ENCODE measurements around the gene LRRN4CL.
"Not testable (repeated sequence)": the region's sequence is repeated elsewhere in the genome, so short reads cannot be mapped to it uniquely, and the experiment has no call there.

Gene LRRN4CL

DNA sequence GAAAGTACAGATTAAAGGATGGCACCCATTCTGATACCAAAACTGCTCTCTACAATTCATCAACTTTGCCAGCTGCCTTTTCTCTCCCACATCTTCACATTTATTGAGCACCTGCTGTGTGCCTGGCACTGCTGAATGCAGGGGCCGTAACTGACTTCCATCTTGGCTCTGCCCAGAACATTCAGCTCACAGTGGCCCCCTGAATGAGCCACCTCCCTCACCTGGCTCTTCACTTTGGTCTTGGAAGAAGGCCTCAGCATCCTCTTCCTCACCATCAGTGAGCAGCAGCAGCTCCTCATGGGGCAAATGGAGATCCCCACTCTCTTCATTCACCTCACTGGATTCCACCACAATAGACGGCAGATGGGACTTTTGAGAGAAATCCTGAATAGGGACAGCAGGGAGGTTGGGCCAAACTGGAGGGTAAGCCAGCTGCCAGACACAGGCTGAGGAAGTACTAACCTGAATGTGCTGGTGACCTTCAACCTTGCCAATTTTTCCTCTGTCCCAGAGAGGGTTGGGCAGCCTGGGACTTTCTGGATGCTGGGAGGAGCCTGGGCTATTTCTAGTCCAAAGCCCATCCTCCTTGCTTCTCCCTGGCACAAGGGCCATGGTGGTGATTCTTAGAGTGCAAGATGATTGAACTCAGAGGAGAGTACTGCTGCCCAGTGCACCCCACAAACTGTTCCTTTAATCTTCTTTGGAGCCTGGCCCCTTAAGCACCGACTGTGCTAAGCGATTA is 19.7 kb downstream of the LRRN4CL start:
- FAIRE-seq (no peak), DNase-seq (ENCODE audit: insufficient read length) (no peak)
- TF ChIP-seq POLR2AphosphoS5 (IDR thresholded peaks at IDR 0.05; ENCODE audit: low read depth, low read length) (no peak), POLR2A (IDR thresholded peaks at IDR 0.05; ENCODE audit: low read depth, low read length) (no peak; the same call in 1 of the 2 replicates), TAF1 (IDR thresholded peaks at IDR 0.05; ENCODE audit: borderline replicate concordance, low read depth, low read length) (no peak)

DNA sequence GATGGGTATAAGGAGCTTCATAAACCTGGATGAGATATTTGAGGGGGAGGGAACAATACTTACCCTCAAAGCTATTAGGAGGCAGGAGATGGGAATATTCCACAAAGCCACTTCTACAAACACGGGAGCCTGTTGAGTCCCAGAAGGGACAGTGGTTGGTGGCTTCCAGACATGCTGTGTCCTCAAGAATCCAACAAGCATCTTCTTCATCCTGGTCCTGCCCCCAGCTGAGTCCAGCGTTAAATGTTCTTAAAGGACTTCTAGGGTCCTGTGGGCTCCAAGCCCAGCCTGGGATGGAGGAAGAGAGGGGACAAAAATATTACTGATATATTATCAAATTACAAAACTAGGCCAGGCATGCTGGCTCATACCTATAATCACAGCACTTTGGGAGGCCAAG is 21.9 kb downstream of the LRRN4CL start:
- DNase-seq (ENCODE audit: insufficient read length) (no peak), FAIRE-seq (no peak)
- TF ChIP-seq TAF1 (IDR thresholded peaks at IDR 0.05; ENCODE audit: borderline replicate concordance, low read depth, low read length) (no peak), POLR2A (IDR thresholded peaks at IDR 0.05; ENCODE audit: low read depth, low read length) (no peak), POLR2AphosphoS5 (IDR thresholded peaks at IDR 0.05; ENCODE audit: low read depth, low read length) (no peak)

DNA sequence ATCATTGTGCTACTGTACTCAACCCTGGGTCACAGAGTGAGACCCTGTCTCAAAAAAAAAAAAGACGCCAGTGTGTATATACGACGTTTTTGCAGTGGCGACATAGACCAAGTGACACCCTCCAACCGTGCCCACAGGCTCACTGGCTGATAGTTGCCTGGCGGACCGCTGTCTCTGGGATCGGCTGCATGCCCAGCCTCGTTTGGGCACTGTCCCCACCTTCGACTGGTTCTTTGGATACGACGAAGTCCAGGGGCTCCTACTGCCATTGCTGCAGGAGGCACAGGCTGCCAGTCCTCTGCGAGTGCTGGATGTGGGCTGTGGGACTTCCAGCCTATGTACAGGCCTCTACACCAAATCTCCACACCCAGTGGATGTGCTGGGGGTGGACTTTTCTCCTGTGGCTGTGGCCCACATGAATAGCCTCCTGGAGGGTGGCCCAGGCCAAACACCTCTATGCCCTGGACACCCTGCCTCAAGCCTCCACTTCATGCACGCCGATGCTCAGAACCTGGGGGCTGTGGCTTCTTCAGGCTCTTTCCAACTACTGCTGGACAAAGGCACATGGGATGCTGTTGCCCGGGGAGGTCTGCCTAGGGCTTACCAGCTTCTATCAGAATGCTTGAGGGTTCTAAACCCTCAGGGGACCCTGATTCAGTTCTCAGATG is 22.9 kb downstream of the LRRN4CL start:
- TF ChIP-seq POLR2A (IDR thresholded peaks at IDR 0.05; ENCODE audit: low read depth, low read length) (peak; percentile 37), POLR2AphosphoS5 (IDR thresholded peaks at IDR 0.05; ENCODE audit: low read depth, low read length) (peak; percentile 69), TAF1 (IDR thresholded peaks at IDR 0.05; ENCODE audit: borderline replicate concordance, low read depth, low read length) (no peak)
- DNase-seq (ENCODE audit: insufficient read length) (no peak), FAIRE-seq (no peak)

DNA sequence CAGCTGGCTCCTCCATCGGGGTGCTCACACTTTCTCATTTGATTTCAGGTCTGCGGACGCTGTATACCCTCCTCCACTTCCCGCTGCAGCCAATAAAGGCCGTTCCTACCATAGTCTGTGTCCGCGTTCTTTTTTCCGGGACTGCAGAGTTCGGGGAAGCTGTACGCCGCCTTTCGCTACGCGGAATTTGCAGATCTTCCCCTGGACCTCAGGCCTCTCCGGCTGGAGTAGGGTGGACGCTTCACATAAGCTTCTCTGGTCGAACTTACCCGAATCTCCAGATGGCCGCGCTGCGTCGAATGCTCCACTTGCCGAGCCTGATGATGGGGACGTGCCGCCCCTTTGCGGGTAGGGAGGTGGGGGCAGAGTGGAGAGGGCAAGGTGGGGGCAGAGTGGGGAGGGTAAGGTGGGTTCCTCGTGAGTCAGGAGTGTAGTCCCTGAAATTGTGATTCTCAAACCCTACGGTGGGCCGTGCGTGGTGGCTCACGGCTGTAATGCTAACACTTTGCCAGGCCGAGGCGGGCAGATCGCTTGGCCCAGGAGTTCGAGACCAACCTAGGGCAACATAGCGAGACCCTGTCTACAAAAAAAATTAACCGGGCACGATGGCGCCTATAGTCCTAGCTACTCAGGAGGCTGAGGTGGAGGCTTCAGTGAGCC is 23.6 kb downstream of the LRRN4CL start:
- TF ChIP-seq POLR2AphosphoS5 (IDR thresholded peaks at IDR 0.05; ENCODE audit: low read depth, low read length): no peak; the same call in 1 of the 2 replicates
- TF ChIP-seq TAF1 (IDR thresholded peaks at IDR 0.05; ENCODE audit: borderline replicate concordance, low read depth, low read length): peak; percentile 53; the same call in 1 of the 2 replicates
- FAIRE-seq: peak; percentile 21
- no peak for DNase-seq (ENCODE audit: insufficient read length)

DNA sequence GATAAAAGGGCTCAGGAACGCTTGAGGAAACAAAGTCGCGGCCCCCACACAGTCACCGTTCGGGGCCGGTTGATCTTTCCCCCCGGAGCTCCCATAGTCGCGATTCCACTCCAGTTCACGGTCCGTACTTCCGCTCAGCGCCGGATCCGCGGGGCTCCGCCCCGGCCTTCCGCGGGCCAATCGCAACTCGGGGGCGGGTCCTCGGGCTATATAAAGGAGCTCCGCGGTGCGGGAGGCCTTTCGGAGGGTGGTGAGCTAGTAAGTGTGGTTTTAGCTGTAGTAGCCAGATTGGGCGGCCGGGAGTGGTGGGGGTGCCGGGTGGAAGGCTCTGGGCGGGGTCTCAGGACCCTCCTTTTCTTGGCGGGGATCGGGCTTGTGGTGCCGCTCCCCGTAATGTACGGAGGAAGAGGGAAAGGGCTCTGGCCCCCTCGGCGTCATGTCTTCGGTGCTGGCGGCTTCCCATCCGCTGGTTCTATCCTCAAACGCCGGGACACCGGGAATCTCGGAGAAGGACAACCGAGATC is 24.2 kb downstream of the LRRN4CL start, which contains the start of the genes C11orf98 and CSKMT:
Gene C11orf98 (minus strand): TSS at position 136 of the 524 bp plus-strand sequence. CDS start 41 bp downstream, at position 95.
Gene CSKMT (plus strand): TSS at position 238 of the 524 bp plus-strand sequence. CDS start 568 bp downstream, outside the sequence.
- peak; percentile 85 for FAIRE-seq
- peak; percentile 93 for DNase-seq (ENCODE audit: insufficient read length)
- TF ChIP-seq POLR2A (IDR thresholded peaks at IDR 0.05; ENCODE audit: low read depth, low read length): peak; percentile 99
- TF ChIP-seq POLR2AphosphoS5 (IDR thresholded peaks at IDR 0.05; ENCODE audit: low read depth, low read length): peak; percentile 99
- TF ChIP-seq TAF1 (IDR thresholded peaks at IDR 0.05; ENCODE audit: borderline replicate concordance, low read depth, low read length): peak; percentile 98

DNA sequence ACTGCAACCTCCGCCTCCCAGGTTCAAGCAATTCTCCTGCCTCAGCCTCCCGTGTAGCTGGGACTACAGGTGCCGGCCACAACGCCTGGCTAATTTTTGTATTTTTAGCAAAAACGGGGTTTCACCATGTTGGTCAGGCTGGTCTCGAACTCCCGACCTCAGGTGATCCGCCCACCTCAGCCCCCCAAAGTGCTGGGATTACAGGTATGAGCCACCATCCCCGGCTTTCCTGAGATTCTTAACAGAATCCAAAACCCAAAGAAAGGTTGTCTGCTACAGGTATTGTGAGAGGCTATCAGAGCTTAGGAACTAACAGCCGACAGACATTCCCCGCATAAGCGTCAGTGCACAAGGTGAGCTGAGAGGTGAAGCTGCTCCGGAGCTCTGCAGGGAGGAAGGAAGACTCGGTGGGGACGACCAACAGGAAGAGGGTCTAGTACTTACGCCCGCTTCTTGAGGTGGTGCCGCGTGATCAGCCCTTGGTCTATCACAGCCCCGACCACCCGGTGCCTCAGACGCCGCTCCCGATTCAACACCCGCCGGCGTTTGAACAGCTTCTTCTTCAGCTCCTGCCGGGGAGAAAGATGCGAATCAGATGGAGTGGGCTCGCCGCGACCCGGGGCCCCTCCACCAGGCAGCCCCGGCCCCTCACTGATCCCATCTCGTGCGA is 24.8 kb downstream of the LRRN4CL start:
- FAIRE-seq: peak; percentile 38
- DNase-seq (ENCODE audit: insufficient read length): peak; percentile 53

DNA sequence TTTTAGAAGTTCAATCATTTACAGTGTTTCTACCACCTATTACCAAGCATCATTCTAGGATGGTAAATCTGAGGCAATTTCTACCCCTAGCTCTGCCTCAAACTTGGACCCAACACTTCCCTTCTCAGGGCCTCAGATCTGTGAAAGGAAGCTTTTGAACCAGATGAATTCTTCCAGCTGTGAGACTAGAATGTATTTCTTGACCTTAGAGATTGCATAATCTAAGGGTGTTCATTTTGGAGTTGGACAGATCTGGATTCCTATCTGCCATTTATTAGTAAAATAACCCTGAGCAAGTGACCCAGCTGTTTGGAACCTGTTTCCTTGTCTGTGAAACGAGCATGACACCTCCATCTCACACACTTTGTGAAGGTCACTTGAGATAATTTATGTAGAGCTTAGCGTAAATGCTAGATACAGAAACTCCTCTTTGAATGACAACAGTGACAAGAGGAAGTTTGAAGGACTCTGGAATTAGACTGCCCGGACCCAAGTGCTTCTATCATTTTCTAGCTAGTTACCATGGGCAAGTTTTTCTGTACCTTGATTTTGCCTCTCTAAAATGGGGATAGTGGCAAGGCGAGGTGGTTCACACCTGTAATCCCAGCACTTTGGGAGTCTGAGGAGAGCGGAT is 32.4 kb downstream of the LRRN4CL start:
- no peak for TF ChIP-seq POLR2A (IDR thresholded peaks at IDR 0.05; ENCODE audit: low read depth, low read length)
- no peak for TF ChIP-seq POLR2AphosphoS5 (IDR thresholded peaks at IDR 0.05; ENCODE audit: low read depth, low read length)
- no peak for TF ChIP-seq TAF1 (IDR thresholded peaks at IDR 0.05; ENCODE audit: borderline replicate concordance, low read depth, low read length)
- no peak for DNase-seq (ENCODE audit: insufficient read length)
- no peak for FAIRE-seq

More for the DNA sequence above, 24.8 kb downstream of the LRRN4CL start:
- TF ChIP-seq POLR2A (IDR thresholded peaks at IDR 0.05; ENCODE audit: low read depth, low read length) (no peak), TAF1 (IDR thresholded peaks at IDR 0.05; ENCODE audit: borderline replicate concordance, low read depth, low read length) (peak; percentile 50; the same call in 1 of the 2 replicates)

DNA sequence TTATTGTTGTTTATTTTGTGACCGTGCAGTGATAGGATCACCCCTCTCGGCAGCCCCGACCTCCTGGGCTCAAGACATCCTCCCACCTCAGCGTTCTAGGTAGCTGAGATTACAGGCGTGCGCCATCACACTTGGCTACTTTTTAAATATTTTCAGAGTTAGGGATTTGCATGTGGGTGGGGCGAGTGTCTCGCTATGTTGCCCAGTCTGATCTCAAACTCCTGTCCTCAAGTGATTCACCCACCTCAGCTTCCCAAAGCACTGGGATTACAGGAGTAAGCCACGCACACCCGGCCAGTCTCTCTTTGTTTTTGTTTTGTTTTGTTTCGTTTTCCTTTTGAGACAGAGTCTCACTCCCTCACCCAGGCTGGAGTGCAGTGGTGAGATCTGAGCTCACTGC is 35.0 kb downstream of the LRRN4CL start:
- FAIRE-seq (peak; percentile 50), DNase-seq (ENCODE audit: insufficient read length) (no peak)
- TF ChIP-seq TAF1 (IDR thresholded peaks at IDR 0.05; ENCODE audit: borderline replicate concordance, low read depth, low read length): no peak

DNA sequence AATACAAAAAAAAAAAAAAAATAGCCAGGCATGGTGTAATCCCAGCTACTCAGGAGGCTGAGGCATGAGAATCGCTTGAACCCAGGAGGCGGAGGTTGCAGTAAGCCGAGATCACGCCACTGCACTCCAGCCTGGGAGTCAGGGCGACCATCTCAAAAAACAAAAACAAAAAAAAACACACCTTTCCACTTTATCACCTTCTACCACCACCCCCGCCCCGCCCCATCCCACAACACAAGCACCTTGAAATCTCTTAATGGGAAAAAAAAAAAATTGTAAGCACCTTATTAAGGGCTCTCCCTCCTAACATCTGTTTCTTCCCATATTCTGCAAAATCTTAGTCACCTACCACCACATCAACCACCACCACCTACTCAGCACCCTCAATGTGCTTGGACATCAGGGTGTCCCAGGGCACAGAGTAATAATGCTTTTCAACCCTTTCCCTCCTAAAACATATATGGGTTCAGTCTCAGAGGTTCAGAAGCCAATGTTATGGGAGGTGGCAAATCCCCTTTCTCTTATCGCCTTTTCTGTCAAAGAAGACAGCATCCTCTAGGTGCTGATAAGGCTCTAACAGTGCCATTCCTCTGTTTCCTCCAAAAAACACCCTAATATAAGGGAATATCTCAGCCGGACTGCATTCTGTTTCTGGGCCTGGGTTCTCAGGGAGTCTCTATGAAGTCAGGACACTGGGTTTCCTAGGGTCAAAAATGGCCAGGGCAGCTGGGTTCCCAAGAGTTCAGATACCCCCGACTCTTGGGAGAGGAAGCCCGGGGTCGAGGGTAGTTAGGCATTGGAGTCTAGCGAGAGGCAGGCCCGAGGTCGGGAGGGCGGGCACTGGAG is 36.9 kb downstream of the LRRN4CL start:
- TF ChIP-seq POLR2A (IDR thresholded peaks at IDR 0.05; ENCODE audit: low read depth, low read length) (no peak), POLR2AphosphoS5 (IDR thresholded peaks at IDR 0.05; ENCODE audit: low read depth, low read length) (no peak), TAF1 (IDR thresholded peaks at IDR 0.05; ENCODE audit: borderline replicate concordance, low read depth, low read length) (no peak)

DNA sequence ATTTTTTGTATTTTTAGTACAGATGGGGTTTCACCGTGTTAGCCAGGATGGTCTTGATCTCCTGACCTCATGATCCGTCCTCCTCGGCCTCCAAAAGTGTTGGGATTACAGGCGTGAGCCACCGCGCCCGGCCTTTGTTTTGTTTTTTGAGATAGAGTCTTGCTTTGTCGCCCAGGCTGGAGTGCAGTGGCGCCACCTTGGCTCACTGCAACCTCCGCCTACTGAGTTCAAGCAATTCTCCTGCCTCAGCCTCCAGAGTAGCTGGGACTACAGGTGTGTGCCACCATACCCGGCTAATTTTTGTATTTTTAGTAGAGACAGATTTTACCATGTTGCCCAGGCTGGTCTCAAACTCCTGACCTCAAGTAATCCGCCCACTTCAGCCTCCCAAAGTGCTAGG is 39.0 kb downstream of the LRRN4CL start:
- not testable (repeated sequence) for FAIRE-seq; DNase-seq (ENCODE audit: insufficient read length)

More for the DNA sequence above, 36.9 kb downstream of the LRRN4CL start:
- DNase-seq (ENCODE audit: insufficient read length) (no peak), FAIRE-seq (peak; percentile 62)

Data from GM12892 (cell line).